Heart left ventricle (tissue), 13 donors: ENCODE measurements around the gene PRR35.
"Not testable (repeated sequence)": the region's sequence is repeated elsewhere in the genome, so short reads cannot be mapped to it uniquely, and the experiment has no call there.

Source experiments
- POLR2A ChIP-seq, 2 donors: fragments of 450-650 bp; IDR thresholded peaks; one replicate each; pipeline ENCODE4 v1.6.1; 2017; ENCODE audit warnings: antibody characterized with exemption in 2 of 2, mild to moderate bottlenecking in 2 of 2, moderate library complexity in 2 of 2
- TF ChIP-seq, protein P1 (sequence below), 12 donors: fragments of 200-600 bp; sonication (generic) in 4 of 12; IDR thresholded peaks; one replicate each; pipeline versions ENCODE4 v1.5.0 to v1.8.0; 2018 to 2022; ENCODE audit warnings: antibody characterized with exemption in 12 of 12, mild to moderate bottlenecking in 5 of 12
- donor health status: ischemic (EF 13 %, LVEDD 7.1; RV severe dilation, severe dysfunction).
- donor health status: DM: no; HTN: yes; CAD: no.
- donor health status: DM: no; HTN: no; CAD: no.
- donor health status: ischemic (EF 25% LVEDD 6.9; RV normal size, moderate dysfunction).
- donor health status: ischemic (EF 25% LVEDD 5.7; RV mildly dilated, moderate dysfunction).
- donor health status: ischemic (EF 35%, LVEDD 5.7; RV mildly dilated, moderate dysfunction).
- donor health status: nonischemic (EF 11% LVEDD 7.7; RV severe dilation, severe dysfunction).
- donor health status: DM: yes; HTN: yes; CAD: no.
- donor health status: PGD.
- donor health status: ischemic (EF 29% LVEDD 5.4; RV normal size, mild dysfunction).
- donor health status: nonischemic (EF 23%, LVEDD 6.1; RV moderate dilation, normal function).

GRCh38 chr16:597655-598054 is 37.5 kb downstream of the PRR35 start:
- TF ChIP-seq, protein P1, sequence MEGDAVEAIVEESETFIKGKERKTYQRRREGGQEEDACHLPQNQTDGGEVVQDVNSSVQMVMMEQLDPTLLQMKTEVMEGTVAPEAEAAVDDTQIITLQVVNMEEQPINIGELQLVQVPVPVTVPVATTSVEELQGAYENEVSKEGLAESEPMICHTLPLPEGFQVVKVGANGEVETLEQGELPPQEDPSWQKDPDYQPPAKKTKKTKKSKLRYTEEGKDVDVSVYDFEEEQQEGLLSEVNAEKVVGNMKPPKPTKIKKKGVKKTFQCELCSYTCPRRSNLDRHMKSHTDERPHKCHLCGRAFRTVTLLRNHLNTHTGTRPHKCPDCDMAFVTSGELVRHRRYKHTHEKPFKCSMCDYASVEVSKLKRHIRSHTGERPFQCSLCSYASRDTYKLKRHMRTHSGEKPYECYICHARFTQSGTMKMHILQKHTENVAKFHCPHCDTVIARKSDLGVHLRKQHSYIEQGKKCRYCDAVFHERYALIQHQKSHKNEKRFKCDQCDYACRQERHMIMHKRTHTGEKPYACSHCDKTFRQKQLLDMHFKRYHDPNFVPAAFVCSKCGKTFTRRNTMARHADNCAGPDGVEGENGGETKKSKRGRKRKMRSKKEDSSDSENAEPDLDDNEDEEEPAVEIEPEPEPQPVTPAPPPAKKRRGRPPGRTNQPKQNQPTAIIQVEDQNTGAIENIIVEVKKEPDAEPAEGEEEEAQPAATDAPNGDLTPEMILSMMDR (IDR thresholded peaks at IDR 0.05): not testable (repeated sequence)
- TF ChIP-seq POLR2A (IDR thresholded peaks at IDR 0.05): not testable (repeated sequence)
